Vagina (tissue), 2 donors: ENCODE results near the gene FCRL2. TPM values are rescaled to one million over a fixed set of nuclear protein-coding genes. Genes with fewer than 3 reads are reported as not detected.

Experiments used
- DNase-seq, 2 donors: peaks; one replicate each; pipeline ENCODE4 v3.0.0-alpha.2; 2017; ENCODE audit errors: extremely low spot score in 2 of 2
- H3K27ac ChIP-seq: fragments of 200-600 bp; sonication (generic); one replicate; pipeline ENCODE4 v1.5.1; 2019
- H3K27me3 ChIP-seq: fragments of 200-600 bp; sonication (generic); one replicate; pipeline ENCODE4 v1.5.1; 2019
- H3K36me3 ChIP-seq, 2 donors: fragments of 200-600 bp; sonication (generic); one replicate each; pipeline ENCODE4 v1.5.1; 2017 to 2019
- H3K4me1 ChIP-seq: fragments of 200-600 bp; sonication (generic); one replicate; pipeline ENCODE4 v1.5.1; 2019
- H3K4me3 ChIP-seq, 2 donors: fragments of 200-600 bp; sonication (generic); 1 replicate in 1 of 2; 2 replicates in 1 of 2; pipeline ENCODE4 v1.5.1; 2016 to 2019
- H3K9me3 ChIP-seq: fragments of 200-600 bp; sonication (generic); one replicate; pipeline ENCODE4 v1.5.1; 2019
- POLR2A ChIP-seq, 2 donors: fragments of 450-650 bp; IDR thresholded peaks; one replicate each; pipeline ENCODE4 v1.6.1; 2017; ENCODE audit warnings: antibody characterized with exemption in 2 of 2, mild to moderate bottlenecking in 2 of 2, moderate library complexity in 2 of 2
- POLR2AphosphoS5 ChIP-seq, 2 donors: sonication (generic); formaldehyde crosslinking; IDR thresholded peaks; one replicate each; pipeline ENCODE4 v1.9.0; 2017; ENCODE audit warnings: antibody characterized with exemption in 2 of 2, mild to moderate bottlenecking in 2 of 2, low read depth in 1 of 2; ENCODE audit not compliant: insufficient read depth in 1 of 2
- intact Hi-C: fragments of 100-400 bp; cut with DNase I; formaldehyde crosslinking; loops from one replicate; pipeline ENCODE4 v1.15.1; 2023
- total RNA-seq: library from RNA; depleted of rRNA; stranded (reverse); fragments of >200 nt; gene quantifications from one replicate; pipeline ENCODE4 v1.2.3, GENCODE V29; 2016
- TF ChIP-seq, protein P1 (sequence below), 3 experiments: fragments of 450-650 bp in 2 of 3; fragments of 200-600 bp in 1 of 3; sonication (generic) in 1 of 3; IDR thresholded peaks; one replicate each; pipeline ENCODE4 v1.5.1; 2017 to 2019; ENCODE audit warnings: antibody characterized with exemption in 3 of 3, mild to moderate bottlenecking in 2 of 3, moderate library complexity in 2 of 3

The FCRL2 gene
- total RNA-seq, 1 donor from 2014 or later, result not detected

DNA sequence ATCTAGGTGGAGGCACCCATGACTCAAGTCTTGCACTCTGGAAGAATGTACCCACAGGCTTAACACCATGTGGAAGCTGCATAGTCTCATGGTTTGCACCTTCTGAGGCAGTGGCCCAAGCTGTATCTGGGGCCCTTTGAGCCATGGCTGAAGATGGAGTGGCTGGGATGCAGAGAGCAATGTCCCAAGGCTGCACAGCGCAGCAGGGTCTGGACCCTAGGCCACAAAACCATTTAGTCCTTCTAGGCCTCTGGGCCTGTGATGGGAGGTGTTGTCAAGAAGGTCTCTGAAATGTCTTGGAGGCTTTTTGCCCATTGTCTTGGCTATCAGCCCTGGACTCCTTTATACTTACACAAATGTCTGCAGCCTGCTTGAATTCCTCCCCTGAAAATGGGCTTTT, 54.9 kb downstream of the FCRL2 start:
- Histone ChIP-seq H3K27me3 (no peaks in the 10 kb centered on the region), H3K4me3 (no peak overlapping the region), H3K9me3 (no peaks in the 10 kb centered on the region), H3K4me1 (no peaks in the 10 kb centered on the region), H3K36me3 (no peaks in the 10 kb centered on the region), H3K27ac (no peak overlapping the region)
- intact Hi-C loops, result no loop called here
- DNase-seq, result no peak
- TF ChIP-seq POLR2A (IDR thresholded peaks at IDR 0.05) (no peak), POLR2AphosphoS5 (IDR thresholded peaks at IDR 0.05; ENCODE audit: insufficient read depth in 1 of 2, low read depth in 1 of 2) (no peak)
- TF ChIP-seq, protein P1, sequence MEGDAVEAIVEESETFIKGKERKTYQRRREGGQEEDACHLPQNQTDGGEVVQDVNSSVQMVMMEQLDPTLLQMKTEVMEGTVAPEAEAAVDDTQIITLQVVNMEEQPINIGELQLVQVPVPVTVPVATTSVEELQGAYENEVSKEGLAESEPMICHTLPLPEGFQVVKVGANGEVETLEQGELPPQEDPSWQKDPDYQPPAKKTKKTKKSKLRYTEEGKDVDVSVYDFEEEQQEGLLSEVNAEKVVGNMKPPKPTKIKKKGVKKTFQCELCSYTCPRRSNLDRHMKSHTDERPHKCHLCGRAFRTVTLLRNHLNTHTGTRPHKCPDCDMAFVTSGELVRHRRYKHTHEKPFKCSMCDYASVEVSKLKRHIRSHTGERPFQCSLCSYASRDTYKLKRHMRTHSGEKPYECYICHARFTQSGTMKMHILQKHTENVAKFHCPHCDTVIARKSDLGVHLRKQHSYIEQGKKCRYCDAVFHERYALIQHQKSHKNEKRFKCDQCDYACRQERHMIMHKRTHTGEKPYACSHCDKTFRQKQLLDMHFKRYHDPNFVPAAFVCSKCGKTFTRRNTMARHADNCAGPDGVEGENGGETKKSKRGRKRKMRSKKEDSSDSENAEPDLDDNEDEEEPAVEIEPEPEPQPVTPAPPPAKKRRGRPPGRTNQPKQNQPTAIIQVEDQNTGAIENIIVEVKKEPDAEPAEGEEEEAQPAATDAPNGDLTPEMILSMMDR (IDR thresholded peaks at IDR 0.05), result no peak

GRCh38 chr1:157715736-157716135, 61.2 kb downstream of the FCRL2 start:
- no peaks in the 10 kb centered on the region for H3K4me1 ChIP-seq
- TF ChIP-seq POLR2AphosphoS5 (IDR thresholded peaks at IDR 0.05; ENCODE audit: insufficient read depth in 1 of 2, low read depth in 1 of 2) (no peak), POLR2A (IDR thresholded peaks at IDR 0.05) (no peak)
- TF ChIP-seq, protein P1 (IDR thresholded peaks at IDR 0.05), result no peak

GRCh38 chr1:157711802-157712201, 65.1 kb downstream of the FCRL2 start:
- no peaks in the 10 kb centered on the region for H3K36me3 ChIP-seq
- no peak overlapping the region for H3K27ac ChIP-seq
- intact Hi-C loops, result no loop called here
- no peaks in the 10 kb centered on the region for H3K27me3 ChIP-seq
- no peak for DNase-seq
- no peaks in the 10 kb centered on the region for H3K9me3 ChIP-seq
- no peaks in the 10 kb centered on the region for H3K4me1 ChIP-seq
- no peak for TF ChIP-seq POLR2A (IDR thresholded peaks at IDR 0.05)
- no peak for TF ChIP-seq POLR2AphosphoS5 (IDR thresholded peaks at IDR 0.05; ENCODE audit: insufficient read depth in 1 of 2, low read depth in 1 of 2)
- TF ChIP-seq, protein P1 (IDR thresholded peaks at IDR 0.05), result no peak
- H3K4me3 ChIP-seq, result no peak overlapping the region

More at GRCh38 chr1:157715736-157716135, 61.2 kb downstream of the FCRL2 start:
- Histone ChIP-seq H3K27ac (no peak overlapping the region), H3K4me3 (no peak overlapping the region), H3K27me3 (no peaks in the 10 kb centered on the region), H3K9me3 (no peaks in the 10 kb centered on the region), H3K36me3 (no peaks in the 10 kb centered on the region)
- intact Hi-C loops, result no loop called here
- DNase-seq, result no peak

DNA sequence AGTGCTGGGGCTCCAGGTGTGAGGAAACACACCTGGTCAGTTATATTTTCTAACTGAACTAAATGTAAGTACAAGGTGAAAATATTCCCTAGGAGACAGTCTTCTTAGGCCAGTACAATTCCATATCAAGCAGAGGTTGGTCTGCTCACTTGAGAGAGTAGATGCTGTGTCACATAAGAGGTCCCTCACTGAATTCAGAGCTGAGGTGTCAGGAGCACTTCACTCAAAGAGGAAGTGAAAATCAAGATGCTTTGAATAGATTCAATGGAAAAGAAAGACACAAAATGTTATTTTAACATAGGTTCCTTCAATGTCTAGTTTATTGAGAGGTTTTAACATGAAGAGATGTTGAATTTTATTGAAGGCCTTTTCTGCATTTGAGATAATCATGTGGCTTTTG, 72.1 kb downstream of the FCRL2 start:
- Histone ChIP-seq H3K4me3 (no peak overlapping the region), H3K9me3 (no peaks in the 10 kb centered on the region), H3K27me3 (no peaks in the 10 kb centered on the region), H3K4me1 (no peaks in the 10 kb centered on the region), H3K36me3 (no peaks in the 10 kb centered on the region), H3K27ac (no peak overlapping the region)
- intact Hi-C loops, result no loop called here
- DNase-seq, result no peak
- TF ChIP-seq POLR2AphosphoS5 (IDR thresholded peaks at IDR 0.05; ENCODE audit: insufficient read depth in 1 of 2, low read depth in 1 of 2) (no peak), POLR2A (IDR thresholded peaks at IDR 0.05) (no peak)
- TF ChIP-seq, protein P1 (IDR thresholded peaks at IDR 0.05), result no peak

DNA sequence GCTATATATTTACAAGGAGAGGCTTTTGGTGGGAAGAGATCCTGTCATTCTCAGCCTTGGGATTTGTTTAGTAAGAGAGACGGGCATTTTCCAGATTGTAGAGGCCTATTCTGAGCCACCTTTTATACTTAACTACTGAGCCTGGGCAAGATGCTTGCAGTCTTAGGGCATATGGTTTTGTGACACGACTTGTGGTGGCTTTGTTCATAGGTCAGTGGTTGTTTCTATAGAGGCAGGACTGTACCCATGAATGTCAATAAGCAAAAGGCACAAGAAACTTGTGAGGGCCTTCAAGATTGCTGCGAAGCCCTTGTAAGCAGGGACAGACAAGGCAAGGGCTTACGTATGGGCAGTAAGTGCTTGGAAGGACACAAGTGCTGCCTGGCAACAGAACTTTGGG, 73.0 kb downstream of the FCRL2 start:
- Histone ChIP-seq H3K4me3 (no peak overlapping the region), H3K36me3 (no peaks in the 10 kb centered on the region), H3K4me1 (no peaks in the 10 kb centered on the region), H3K27ac (no peak overlapping the region), H3K27me3 (no peaks in the 10 kb centered on the region), H3K9me3 (no peaks in the 10 kb centered on the region)
- no peak for TF ChIP-seq POLR2A (IDR thresholded peaks at IDR 0.05)
- TF ChIP-seq, protein P1 (IDR thresholded peaks at IDR 0.05), result no peak
- no peak for TF ChIP-seq POLR2AphosphoS5 (IDR thresholded peaks at IDR 0.05; ENCODE audit: insufficient read depth in 1 of 2, low read depth in 1 of 2)
- intact Hi-C loops, result no loop called here
- DNase-seq, result no peak
